VCaP (cell line): Measurements from ENCODE around the gene CNTN4.

Experiments
- H3K27ac ChIP-seq: fragments of 450-650 bp; 2 replicates; pipeline ENCODE4 v1.5.1; 2017
- CTCF ChIP-seq: fragments of 450-650 bp; conservative IDR thresholded peaks from 2 replicates; pipeline ENCODE4 v1.5.1; 2017; ENCODE audit warnings: mild to moderate bottlenecking, moderate library complexity

CNTN4 gene

GRCh38 chr3:3016226-3016625, 917.6 kb downstream of the CNTN4 start:
- TF ChIP-seq CTCF, result no peak
- peak overlapping the region; percentile 95 for H3K27ac ChIP-seq

GRCh38 chr3:3020209-3020608, 921.5 kb downstream of the CNTN4 start:
- no peak overlapping the region for H3K27ac ChIP-seq

DNA sequence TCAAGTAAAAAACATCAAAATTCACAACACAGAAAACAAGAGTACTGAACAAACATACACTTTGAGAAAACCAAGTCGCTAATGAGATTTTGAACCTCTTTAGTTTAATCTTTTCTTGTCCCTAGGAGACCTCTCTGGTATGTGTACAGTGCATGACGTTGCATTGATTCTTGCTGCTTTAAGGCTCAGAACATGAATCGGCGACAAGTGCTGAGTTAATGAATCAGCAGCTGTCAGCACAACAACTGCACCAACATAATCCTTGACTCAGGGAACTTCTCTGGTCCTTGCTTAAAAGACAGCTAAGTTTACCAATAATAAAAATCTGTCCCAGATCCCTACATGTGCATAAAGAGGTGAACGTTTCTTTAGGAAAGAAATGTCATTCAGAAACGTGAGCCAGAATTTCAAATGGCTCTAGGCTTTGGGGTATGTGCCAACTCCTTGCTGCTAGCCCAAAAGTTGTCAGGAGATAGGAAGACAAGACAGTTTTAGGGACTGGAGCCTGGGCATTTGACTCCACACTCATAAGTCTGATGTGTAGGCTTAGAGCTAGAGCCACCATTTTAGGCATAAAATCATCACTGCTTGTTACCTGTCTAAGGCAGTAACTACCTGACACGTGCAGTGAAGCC, 924.6 kb downstream of the CNTN4 start:
- H3K27ac ChIP-seq, result no peak overlapping the region; the same call in 1 of the 2 replicates
- no peak for TF ChIP-seq CTCF

More at GRCh38 chr3:3020209-3020608, 921.5 kb downstream of the CNTN4 start:
- no peak for TF ChIP-seq CTCF

DNA sequence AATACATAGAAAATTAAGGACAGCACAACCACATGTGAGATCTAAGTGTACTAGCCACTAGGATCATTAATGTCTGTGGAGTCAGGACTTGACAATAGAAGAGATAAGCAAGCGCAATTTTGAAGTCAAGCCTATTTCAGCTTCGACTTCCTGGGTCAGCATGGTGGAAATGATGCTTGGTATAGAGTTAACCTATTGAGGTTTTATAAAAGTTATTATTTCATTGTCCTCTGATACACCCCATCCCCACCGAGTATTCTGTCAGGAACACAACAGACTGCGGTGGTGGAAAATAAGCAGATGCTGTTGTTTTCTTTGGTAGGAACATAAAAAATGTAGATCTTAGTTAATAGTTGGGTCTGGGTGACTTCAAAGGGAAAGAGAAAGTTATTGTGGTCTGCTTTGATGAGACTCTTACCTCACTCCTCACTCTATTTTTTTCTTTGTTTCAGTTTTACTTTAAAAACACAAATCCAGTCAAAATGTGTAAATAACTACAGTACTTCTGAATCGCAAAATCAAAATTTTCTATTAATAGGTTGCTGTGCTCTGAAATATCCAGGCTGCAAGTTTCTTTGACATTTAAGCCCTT, 929.4 kb downstream of the CNTN4 start:
- no peak for TF ChIP-seq CTCF

DNA sequence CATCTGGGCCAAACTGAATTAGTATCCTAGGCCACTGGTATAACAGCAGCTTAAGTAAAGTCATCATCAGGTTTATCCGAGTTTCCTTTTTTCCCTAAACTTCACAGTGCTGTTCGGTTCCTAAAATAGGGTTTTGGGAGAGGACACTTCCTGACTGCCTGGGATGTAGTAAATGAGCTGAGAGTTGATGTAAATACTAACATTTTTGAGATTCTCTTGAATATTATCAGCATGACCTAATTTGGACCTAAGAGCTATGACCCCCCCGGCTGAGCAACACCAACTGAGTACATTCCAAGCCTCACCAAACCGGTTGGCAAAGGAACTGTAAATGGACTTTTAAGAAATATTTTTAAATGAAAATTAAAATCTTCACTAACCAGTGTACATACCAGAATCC, 932.7 kb downstream of the CNTN4 start:
- H3K27ac ChIP-seq, result no peak overlapping the region
- no peak for TF ChIP-seq CTCF

More for the DNA sequence above, 929.4 kb downstream of the CNTN4 start:
- H3K27ac ChIP-seq, result no peak overlapping the region

- no peak overlapping the region for H3K27ac ChIP-seq
- no peak for TF ChIP-seq CTCF
These were observed 938.5 kb downstream of the CNTN4 start for GRCh38 chr3:3037156-3037555.

DNA sequence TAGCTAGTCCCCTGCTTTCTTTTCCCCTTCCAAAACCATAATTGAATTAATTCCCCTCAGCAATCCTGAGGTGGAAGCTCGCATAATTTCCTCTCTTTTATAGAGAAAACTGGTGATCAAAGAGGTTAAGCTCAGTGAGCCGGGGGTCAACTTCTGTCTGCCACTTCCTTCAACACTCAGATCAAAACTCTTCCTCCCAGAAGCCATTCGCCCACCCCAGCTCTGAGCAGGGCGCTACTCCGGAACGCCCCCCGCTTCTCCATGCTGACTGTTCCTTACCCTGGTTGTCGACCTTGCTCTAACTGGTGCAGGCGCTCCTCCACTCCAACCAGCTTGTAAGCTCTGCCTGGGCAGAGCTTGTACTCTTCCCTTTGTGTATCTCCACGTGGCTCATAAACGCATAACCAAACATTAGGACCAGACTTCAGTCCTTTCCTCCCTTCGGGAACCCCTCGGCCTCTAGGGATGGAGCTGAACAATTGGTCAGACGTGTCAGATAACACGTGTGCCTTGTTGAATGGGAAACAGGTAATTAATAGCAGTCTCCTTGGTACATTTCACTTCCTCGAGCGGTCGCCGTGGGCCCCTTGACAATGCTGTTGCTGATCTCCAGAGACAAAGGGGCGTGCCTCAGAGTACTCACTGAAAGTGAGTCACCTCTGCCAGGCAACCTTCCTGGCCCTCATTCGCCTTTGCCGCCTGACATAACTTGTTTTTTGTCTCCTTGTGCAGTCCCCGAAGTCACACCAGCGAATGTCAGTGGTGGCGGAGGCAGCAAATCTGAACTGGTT, 939.7 kb downstream of the CNTN4 start:
- TF ChIP-seq CTCF, result no peak
- no peak overlapping the region for H3K27ac ChIP-seq
